ENCODE measurements around the gene RASGRP4. TPM values are rescaled to one million over a fixed set of nuclear protein-coding genes. Genes with fewer than 3 reads are reported as not detected.
"Not testable (repeated sequence)": the region's sequence is repeated elsewhere in the genome, so short reads cannot be mapped to it uniquely, and the experiment has no call there.

Gene RASGRP4
- total RNA-seq, 2 donors from 2014 or later: 1.8 to 3.6 TPM

DNA sequence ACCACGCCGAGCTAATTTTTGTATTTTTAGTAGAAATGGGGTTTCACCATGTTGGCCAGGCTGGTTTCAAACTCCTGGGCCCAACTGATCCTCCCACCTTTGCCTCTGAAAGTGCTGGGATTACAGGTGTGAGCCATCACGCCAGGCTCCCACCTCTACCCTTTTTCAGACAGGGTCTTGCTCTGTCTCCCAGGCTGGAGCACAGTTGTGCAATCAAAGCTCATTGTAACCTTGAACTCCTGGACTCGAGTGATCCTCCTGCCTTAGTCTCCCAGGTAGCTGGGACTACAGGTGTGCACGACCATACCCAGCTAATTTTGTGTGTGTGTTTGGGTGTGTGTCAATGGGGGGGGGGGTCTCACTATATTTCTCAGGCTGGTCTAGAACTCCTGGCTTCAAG lies 1.7 kb downstream of the RASGRP4 start:
- intact Hi-C loops (cut with DNase I): no loop called here
- DNase-seq: no peak
- ATAC-seq: no peak

GRCh38 chr19:38422438-38422837 lies 3.6 kb downstream of the RASGRP4 start:
- intact Hi-C loops (cut with DNase I): no loop called here
- DNase-seq (no peak), ATAC-seq (no peak)

DNA sequence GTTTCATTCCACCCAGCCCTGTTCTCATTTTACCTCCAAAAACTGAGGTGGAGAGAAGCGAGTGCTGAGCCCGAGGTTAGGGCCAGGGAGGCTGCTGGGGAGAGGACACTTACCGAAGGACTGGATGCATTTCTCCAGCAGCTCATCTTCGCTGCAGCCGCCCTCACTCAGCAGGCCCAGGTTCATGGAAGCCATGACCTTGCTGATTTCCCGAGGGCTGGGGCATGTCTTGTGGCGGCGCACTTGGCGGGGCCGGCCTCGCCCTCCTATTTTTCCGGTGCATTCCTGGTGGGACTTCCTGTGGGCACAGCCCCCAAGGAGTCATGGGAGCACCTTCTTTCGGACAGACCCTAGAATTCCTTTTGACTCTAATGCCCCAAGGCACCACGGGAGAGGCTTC lies 4.2 kb downstream of the RASGRP4 start:
- intact Hi-C loops (cut with DNase I): no loop called here
- DNase-seq: no peak
- ATAC-seq: no peak

DNA sequence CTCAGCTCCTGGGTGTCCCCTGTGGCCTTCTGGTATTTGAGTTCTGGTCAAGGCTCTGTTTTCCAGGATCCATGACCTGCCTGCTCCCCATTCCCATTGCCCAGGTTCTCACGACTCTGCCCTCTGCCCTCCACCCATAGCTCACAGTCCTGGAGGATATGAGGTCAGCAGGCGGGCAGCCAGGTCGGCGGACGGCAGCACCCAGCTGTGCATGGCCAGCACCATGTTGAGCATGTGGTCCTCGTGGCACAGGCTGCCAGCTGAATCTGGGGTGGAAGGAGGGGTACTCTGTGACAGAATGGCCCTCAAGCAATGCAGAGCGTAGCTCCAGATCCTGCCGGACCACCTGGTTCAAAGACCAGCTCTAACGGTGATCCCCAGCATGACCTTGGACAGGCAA lies 5.1 kb downstream of the RASGRP4 start:
- DNase-seq (no peak), ATAC-seq (no peak)
- intact Hi-C loops (cut with DNase I): no loop called here

DNA sequence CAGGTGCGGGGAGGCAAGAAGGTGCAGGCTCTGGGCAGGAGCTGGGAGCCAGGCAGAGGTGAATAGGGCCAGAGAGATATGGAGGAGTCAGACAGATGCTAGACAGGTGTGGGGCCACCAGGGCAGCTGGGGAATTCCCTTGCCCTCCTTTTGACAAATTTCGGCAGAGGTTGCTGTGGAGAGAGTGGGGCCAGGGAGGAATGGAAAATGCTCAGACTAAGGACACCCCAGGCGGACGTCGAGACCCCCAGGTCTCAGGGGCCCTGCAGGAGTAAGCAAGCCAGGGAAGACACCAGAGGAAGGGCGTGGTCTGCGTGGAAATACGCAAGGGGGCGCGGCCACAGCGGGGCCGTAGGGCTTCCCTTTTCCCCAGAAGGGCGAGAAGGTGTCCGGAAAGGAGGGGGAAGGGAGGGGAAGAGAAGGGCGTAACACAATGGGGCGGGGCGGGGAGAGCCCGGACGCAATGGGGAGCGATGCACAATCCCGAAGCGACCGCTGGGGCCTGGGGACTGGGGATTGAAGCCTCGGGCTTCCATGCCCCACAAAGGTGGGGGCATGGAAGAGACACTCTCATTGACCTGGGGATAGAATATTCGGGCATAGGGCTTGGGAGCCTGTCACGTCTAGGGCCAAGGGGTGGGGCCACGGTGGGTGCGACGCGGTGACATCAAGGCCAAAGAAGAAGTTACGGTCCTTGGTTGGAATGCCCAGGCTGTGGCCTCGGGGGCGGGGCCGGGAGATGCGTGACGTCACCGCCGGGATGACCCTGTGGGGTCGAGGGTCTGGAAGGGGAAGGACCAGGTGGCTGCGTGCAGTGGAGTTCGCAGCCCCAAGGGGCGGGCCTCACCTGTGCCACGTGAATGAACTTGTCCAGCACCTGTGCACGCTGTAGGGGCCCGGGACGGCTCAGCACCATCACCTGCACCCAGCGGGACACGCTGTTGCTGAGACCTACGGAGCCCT lies 8.2 kb downstream of the RASGRP4 start:
- peak; percentile 72 for DNase-seq
- ATAC-seq: peak; percentile 91 to 92
- intact Hi-C loops (cut with DNase I): no loop called here

- ATAC-seq (no peak), DNase-seq (no peak)
- intact Hi-C loops (cut with DNase I): no loop called here
These were observed 8.9 kb downstream of the RASGRP4 start for GRCh38 chr19:38417146-38417543.

- ATAC-seq: no peak
- no peak for DNase-seq
- intact Hi-C loops (cut with DNase I): no loop called here
These were observed 12.6 kb downstream of the RASGRP4 start for GRCh38 chr19:38413416-38413815.

GRCh38 chr19:38412961-38413360 lies 13.1 kb downstream of the RASGRP4 start:
- intact Hi-C loops (cut with DNase I): no loop called here
- DNase-seq (no peak), ATAC-seq (no peak)

DNA sequence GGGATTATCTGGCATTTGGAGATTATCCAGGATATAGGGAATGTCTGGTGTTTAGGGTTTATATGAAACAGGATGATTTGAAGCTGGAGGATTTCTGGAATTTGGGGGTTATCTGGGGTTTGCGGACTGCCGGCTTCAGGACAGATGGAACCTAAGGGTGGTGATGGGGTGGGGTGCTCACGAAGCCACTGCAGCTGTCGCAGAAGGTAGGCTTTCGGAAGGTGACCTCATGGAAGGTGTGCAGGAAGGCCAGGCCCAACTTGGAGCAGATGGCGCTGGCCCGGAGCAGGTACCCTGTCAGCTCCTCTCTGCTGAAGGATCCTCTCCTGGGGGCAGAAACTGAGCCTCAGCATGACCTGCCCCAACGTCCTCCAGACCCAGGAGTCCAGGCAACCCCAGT lies 13.5 kb downstream of the RASGRP4 start:
- DNase-seq (no peak), ATAC-seq (no peak)
- intact Hi-C loops (cut with DNase I): no loop called here

DNA sequence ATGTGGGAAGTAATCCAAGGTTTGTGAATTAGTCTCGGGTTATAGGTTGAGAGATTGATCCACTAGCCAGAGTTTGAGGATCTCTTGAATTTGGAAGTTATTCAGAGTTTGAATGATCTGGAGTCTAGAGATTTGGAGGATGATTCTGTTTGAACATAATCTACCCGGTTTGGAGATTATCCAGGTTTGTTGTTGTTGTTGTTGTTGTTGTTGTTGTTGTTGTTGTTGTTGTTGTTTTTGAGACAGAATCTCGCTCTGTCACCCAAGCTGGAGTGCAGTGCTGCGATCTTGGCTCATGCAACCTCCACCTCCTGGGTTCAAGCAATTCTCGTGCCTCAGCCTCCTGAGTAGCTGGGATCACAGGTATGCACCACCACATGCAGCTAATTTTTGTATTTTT lies 14.1 kb downstream of the RASGRP4 start:
- ATAC-seq; DNase-seq; intact Hi-C loops (cut with DNase I): not testable (repeated sequence)

- ATAC-seq: no peak
- DNase-seq: no peak
- intact Hi-C loops (cut with DNase I): no loop called here
These were observed 14.8 kb downstream of the RASGRP4 start for GRCh38 chr19:38411041-38411712.

GRCh38 chr19:38410407-38410806 lies 15.6 kb downstream of the RASGRP4 start:
- ATAC-seq; DNase-seq; intact Hi-C loops (cut with DNase I): not testable (repeated sequence)

DNA sequence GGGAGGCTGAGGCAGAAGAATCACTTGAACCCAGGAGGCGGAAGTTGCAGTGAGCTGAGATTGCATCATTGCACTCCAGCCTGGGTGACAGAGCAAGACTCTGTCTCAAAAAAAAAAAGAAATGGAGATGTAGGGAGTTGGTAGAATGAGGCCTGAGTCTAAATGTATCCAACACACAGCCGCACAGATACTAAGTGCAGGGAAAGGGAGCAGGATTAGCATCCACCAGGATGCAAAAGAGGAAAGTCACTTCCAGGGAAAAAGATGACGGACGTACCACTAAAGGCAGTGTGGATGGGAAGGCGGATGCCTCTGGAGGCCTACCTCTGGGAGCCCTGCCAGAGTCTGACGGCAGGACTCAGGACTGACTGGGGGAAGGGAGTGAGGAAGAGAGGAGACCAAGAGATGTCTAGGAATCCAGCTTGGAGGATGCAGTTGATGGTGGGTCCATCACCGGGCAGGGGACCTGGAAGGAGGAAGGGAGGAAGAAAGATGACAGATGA lies 16.3 kb downstream of the RASGRP4 start:
- ATAC-seq (peak; percentile 63 to 77), DNase-seq (peak; percentile 60)
- intact Hi-C loops (cut with DNase I): loop anchor here (10.0 kb wide), 1 partner anchor 205 kb away; the partner anchor contains the start of genes EIF3K (in 2 of the 2) and MAP4K1 (in 2 of the 2)

- intact Hi-C loops (cut with DNase I): loop anchor here (10.0 kb wide), 1 partner anchor 210 kb away; the partner anchor contains the start of genes EIF3K (in 2 of the 2) and MAP4K1 (in 2 of the 2)
- no peak for DNase-seq
These were observed 20.7 kb downstream of the RASGRP4 start for GRCh38 chr19:38405276-38405675.

DNA sequence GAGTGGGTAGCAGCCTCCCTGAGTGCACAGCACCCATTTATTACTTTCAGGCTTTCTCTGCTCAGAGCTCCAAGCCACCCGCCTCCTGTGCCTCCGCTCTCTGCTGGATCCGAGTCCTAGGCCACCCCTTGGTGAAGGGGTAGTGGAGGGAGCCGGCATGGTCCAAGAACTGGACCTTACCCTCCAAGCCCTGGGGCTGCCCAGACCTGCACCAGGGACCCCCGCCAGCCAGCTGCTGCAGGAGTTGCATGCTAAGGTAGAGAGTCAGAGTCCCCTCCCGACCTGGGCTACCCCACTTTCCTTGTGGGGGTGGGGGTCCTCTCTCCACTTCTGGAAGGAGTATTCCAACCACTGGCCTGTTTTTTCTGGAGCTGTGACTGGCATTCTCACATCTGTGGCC lies 21.2 kb downstream of the RASGRP4 start:
- ATAC-seq (no peak), DNase-seq (no peak)
- intact Hi-C loops (cut with DNase I): loop anchor here (10.0 kb wide), 1 partner anchor 210 kb away; the partner anchor contains the start of genes EIF3K (in 2 of the 2) and MAP4K1 (in 2 of the 2)

More at GRCh38 chr19:38405276-38405675, 20.7 kb downstream of the RASGRP4 start:
- ATAC-seq: no peak

GRCh38 chr19:38402967-38403674 lies 22.9 kb downstream of the RASGRP4 start, which contains the start of gene FAM98C:
FAM98C (plus strand) TSS chr19:38403093; CDS start chr19:38403154, 61 bp downstream.
- DNase-seq (peak; percentile 96), ATAC-seq (peak; percentile 99 to 100)
- intact Hi-C loops (cut with DNase I): loop anchor here (10.0 kb wide), 1 partner anchor 212 kb away; the partner anchor contains the start of genes EIF3K (in 2 of the 2) and MAP4K1 (in 2 of the 2)

DNA sequence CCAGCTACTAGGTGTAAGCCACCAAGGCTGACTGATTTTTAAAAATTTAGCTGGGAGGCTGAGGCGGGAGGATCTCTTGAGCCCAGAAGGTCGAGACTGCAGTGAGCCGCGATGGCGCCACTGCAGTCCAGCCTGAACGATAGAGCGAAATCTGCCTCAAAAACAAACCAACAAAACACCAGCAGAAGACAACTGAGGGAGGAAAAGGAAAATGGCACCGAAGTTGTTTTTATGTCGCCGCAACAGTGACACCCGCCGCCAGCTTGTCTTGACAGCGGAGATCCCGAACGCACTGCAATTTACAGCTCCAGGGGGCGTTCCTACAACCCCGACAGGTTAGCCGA lies 23.4 kb downstream of the RASGRP4 start:
- peak in 1 of 2 donors; percentile 1 for ATAC-seq
- DNase-seq: no peak

GRCh38 chr19:38401148-38401547 lies 24.9 kb downstream of the RASGRP4 start:
- intact Hi-C loops (cut with DNase I): loop anchor here (10.0 kb wide), 1 partner anchor 214 kb away; the partner anchor contains the start of genes EIF3K (in 2 of the 2) and MAP4K1 (in 2 of the 2)
- DNase-seq (no peak), ATAC-seq (no peak)

More for the DNA sequence above, 23.4 kb downstream of the RASGRP4 start:
- intact Hi-C loops (cut with DNase I): loop anchor here (10.0 kb wide), 1 partner anchor 212 kb away; the partner anchor contains the start of genes EIF3K (in 2 of the 2) and MAP4K1 (in 2 of the 2)
